Epithelial cell of esophagus (primary cell): ENCODE measurements around the gene FAM193A.
A peak's percentile ranks its signal among the peaks of the same experiment; 100 is the strongest.

ENCODE experiments used
- DNase-seq: peaks from one replicate; pipeline ENCODE4 v3.0.0; 2010; ENCODE audit warnings: low read depth
- H3K4me3 ChIP-seq: 2 replicates; pipeline ENCODE4 v1.5.1; 2011; ENCODE audit warnings: mild to moderate bottlenecking, low read length, control low read depth
- CTCF ChIP-seq: IDR thresholded peaks from 2 replicates; pipeline ENCODE4 v1.5.1; 2011; ENCODE audit warnings: low read depth, mild to moderate bottlenecking, low read length, control low read depth, inconsistent platforms; ENCODE audit not compliant: insufficient read depth; ENCODE audit errors: missing control alignments

The FAM193A gene

GRCh38 chr4:2576290-2576689 lies 39.8 kb downstream of the FAM193A start:
- DNase-seq: no peak
- no peak for TF ChIP-seq CTCF
- no peak overlapping the region for H3K4me3 ChIP-seq

- no peak for TF ChIP-seq CTCF
- no peak for DNase-seq
- no peak overlapping the region for H3K4me3 ChIP-seq
These were observed 41.7 kb downstream of the FAM193A start for GRCh38 chr4:2578106-2578505.

- H3K4me3 ChIP-seq: no peak overlapping the region
- DNase-seq: no peak
- TF ChIP-seq CTCF: no peak
These were observed 43.5 kb downstream of the FAM193A start for GRCh38 chr4:2579910-2580309.

- H3K4me3 ChIP-seq: peak overlapping the region; percentile 13
- DNase-seq: no peak
- TF ChIP-seq CTCF: no peak
These were observed 46.6 kb downstream of the FAM193A start for GRCh38 chr4:2583092-2583491.

- no peak for TF ChIP-seq CTCF
- DNase-seq: peak; percentile 88
- H3K4me3 ChIP-seq: peak overlapping the region; percentile 13
These were observed 47.1 kb downstream of the FAM193A start for GRCh38 chr4:2583517-2583916.

- DNase-seq: no peak
- no peak overlapping the region for H3K4me3 ChIP-seq
- no peak for TF ChIP-seq CTCF
These were observed 50.1 kb downstream of the FAM193A start for GRCh38 chr4:2586502-2586901.

GRCh38 chr4:2587213-2587823 lies 50.9 kb downstream of the FAM193A start:
- DNase-seq: no peak
- no peak overlapping the region for H3K4me3 ChIP-seq
- no peak for TF ChIP-seq CTCF
